ENCODE data around the gene RNF144A.

The RNF144A gene

DNA sequence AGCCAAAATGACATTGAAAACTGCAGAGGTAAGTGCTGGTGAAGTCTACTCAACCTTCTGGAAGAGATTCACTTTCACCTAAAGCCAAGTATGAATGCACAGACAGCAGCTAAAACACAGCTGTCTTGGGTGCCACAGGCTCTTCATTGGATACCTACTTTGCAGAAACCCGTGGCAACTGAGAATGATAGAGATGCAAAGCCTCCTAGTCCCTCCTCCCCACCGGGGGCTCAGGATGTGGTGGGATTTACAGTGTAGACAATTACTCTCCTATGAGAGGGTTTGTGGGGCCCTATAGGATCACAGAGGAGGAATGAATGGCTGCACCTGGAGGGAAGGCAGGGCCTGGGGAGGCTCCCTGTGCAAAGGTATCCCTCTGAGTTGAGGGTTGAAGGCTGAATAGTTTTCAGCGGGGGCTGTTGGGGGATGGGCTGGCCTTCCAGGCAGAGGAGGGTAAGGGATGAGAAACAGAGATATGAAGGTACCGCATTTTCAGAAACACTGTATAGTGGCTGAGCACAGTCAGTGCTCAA is 131.6 kb downstream of the RNF144A start:
- DNase-seq, result no peak

DNA sequence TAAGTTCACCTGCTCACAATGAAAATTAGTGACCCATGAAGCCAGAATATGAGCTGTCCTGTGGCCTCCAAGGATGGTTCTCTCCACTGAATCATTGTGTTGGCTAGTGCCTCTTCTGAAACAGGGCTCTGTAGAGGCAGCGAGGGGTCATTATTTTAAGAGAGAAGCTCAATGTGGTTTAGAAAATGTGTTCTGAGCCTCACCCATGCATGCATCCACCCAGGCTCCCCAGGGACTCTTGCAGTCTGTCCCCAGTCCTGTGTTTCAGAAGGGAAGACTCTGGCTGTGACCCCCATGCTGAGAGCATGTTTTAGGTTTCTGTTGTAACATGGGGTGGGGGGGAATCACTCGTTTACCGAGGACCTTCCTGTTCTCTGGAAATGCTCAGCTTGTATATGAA is 135.2 kb downstream of the RNF144A start:
- no peak for DNase-seq

DNA sequence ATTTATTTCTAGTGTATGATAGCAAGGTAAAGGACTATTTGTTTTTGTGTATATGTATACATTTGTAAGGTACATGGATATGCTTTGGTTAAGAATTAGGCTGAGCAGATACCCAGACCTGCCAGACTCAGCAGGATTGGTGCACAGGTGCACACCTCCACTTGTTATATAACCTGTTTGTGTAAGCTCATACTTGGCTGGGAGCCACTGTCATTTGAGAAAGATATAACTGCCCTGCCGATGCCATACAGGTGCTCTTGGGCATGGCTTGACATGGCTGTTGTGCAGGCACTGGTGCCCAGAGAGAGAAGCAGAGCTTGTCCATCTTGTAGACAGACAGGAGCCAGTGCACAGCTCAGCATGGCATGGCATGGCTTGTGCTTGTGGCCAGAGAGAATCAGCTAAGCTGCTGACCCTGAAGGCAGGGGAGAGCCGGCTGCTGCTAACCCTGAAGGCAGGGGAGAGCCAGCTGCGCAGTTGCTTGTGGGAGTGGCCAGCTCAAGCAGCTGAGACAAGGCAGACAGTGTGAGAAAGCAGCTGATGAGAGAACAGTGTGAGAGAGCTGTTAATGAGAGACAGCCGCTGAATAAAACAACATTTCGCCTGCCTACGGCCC is 136.5 kb downstream of the RNF144A start:
- DNase-seq, result peak; percentile 57

DNA sequence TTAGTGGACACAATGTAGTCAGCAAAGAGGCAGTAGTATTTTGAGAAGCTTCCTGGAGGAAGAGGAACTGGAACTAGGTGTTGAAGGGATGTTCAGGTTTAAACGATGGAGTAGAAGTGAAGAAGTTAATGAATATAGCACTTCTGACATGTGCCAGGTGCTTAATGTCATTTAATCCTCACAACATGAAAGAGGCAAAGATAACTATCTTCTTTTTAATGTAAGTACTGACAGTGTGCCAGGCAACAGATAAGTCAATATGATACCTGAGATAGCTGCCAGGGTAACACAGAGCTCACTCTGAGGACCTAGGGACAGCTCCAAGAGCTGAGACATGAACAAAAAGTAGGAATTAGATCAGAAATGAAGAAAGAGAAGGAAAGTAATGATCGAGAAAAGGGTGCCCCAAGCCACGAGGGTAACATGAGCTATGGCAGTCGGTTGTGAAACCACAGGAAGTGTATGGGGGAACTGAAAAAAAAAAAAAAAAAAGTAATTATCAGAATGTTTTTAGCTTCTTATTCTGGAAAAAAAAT is 140.7 kb downstream of the RNF144A start:
- no peak for DNase-seq

DNA sequence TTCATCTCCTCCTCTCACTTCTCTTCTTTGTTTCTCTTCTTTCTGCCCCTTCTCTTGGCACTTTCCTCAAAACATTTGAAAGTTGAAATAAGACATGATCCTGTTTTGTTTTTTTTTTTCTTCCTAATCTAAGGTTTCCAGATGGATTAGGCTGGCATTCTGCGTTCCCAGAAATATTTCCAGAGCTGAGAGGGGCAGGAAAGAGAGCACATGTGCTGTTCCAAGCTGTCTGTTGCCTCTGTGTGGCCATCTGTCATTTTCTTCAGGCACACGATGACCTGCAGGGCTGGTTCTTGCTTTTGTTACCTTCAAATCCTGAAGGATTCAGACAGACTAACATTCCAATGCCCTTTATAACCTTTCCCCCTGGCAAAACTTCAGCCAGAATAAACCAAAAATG is 142.9 kb downstream of the RNF144A start:
- no peak for DNase-seq

DNA sequence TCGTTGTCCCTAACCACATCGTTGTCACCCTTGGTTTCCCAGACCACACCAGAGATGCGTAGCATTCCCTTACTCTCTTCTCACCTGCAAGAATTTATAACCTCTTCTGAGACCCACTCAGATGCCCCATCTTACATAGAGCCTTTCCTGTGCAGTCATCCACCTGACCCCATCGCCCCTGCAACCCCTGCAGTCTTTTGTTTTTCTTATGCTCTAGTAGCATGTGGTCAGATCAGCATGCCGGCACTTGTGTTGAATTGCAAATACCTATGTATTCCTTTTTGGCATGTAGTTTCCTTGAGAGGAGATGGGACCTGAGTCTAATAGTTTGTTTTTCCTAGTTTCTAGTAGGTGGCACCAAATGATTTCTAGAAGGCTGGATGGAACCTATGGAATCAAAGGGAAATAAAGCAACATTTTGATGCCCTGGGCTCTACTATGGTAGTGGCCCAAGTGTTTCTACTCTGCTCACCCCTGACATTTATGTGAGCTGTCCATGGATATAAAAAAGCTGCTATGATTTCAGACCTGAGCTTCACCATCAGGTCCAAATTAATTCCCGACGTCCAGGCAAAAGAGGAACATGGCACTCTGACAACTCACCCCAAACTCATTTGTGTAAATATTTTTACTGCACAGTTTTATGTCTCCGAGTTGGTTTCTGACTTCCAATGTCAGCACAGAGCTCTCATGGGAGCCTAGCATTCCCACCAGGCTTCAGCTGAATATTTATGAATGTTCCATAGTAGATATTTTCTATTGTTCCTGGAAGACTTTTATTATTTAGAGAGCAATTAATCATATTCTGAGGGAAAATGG is 143.6 kb downstream of the RNF144A start:
- no peak for DNase-seq

DNA sequence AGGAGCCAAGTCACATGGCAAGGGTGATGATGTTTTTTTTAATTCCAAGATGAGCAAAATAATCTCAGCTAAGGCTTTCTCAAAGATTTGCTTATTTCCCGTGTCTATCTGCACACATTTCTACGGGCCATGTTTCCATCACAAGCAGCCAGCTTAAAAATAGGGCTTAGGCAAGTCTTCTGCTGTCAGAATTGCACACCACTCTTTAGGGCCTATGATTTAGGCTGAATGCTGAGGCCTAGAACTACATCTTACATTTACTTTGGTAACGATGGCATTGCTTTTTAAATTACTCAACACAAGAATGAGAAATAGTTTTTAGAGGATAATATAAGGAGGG is 144.2 kb downstream of the RNF144A start:
- DNase-seq, result no peak

DNA sequence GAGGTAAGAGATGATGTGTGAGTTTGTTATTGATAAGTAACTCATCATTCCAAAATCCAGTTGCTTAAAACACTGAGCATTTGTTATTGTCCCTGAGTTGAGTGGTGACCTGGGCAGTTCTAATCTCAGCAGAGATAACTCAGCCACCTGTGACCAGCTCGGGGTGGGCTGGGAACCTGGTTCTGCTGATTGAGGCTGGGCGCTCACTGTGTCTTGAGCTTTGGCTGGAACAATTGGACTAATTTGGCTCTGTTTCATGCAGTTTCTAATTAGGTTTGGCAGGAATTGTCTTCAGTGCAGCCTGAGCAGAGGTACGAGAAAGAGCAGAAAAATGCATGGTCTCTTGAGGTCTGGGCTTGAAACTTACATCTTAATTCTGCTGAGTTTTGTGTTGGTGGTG is 144.7 kb downstream of the RNF144A start:
- no peak for DNase-seq

DNA sequence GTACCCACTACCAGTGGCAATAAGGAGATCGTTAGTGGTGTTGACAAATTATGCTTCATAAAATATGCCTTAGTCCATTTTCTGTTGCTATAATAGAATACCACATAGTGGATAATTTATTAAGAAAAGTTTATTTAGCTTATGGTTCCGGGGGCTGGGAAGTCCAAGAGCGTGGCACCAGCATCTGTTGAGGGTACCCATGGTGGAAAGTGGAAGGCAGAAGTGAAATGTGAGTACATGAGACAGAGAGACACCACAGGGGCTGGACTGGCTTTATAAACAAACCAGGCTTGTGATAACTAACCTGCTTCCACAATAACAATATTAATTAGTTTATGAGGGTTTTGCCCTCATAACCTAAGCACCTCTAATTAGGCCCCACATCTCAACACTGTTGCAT is 146.6 kb downstream of the RNF144A start:
- no peak for DNase-seq

DNA sequence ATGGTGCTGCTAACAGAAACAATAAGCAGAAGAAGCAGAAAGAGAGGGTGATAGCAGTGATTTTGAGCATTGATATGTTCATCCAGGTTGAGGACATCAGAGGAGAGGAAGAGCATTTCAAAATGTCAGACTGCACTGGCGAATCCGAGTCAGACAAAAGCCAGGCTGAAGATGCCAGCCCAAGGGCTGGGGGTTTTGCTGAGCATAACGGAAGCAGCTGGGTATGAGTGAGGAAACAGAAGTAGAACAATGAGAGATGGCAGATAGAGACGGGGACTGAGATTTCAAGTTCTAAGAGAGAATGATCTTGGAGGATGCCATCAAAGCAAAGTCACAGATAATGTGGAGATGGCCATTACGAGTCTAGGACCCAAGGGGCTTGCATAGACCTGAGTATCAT is 151.2 kb downstream of the RNF144A start:
- DNase-seq, result no peak

DNA sequence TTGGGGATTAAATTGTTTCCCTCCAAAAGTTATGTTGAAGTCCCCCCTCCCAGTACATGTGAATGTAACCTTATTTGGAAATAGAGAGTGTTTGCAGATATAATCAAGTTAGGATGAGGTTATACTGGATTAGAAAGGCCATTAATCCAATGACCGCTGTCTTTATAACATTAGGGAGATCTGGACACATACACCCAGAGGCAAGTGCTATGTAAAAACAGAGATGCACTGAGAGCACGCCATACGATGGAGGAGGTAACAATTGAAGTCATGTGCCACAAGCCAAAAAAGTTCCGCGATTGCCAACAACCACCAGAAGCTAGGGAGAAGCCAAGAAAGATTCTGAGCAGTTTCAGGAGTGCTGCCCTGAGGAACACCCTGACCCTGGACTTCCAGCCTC is 153.3 kb downstream of the RNF144A start:
- DNase-seq, result no peak

DNA sequence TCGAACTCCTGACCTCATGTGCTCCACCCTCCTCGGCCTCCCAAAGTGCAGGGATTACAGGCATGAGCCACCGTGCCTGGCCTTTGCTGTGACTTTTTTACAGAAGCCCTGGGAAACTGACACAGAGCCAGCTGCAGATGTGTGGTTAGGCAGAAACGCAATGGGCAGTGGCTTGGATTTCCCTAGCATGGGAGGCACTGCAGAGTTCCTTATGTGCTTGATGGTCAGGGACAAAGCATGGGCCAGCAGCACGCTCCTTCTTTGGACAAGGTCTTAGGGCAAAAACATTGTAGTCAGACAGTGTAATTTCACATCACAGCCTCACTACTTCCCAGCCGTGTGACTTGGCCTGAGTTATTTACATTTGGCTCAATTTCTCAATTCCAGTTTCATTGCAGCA is 153.9 kb downstream of the RNF144A start:
- no peak for DNase-seq

DNA sequence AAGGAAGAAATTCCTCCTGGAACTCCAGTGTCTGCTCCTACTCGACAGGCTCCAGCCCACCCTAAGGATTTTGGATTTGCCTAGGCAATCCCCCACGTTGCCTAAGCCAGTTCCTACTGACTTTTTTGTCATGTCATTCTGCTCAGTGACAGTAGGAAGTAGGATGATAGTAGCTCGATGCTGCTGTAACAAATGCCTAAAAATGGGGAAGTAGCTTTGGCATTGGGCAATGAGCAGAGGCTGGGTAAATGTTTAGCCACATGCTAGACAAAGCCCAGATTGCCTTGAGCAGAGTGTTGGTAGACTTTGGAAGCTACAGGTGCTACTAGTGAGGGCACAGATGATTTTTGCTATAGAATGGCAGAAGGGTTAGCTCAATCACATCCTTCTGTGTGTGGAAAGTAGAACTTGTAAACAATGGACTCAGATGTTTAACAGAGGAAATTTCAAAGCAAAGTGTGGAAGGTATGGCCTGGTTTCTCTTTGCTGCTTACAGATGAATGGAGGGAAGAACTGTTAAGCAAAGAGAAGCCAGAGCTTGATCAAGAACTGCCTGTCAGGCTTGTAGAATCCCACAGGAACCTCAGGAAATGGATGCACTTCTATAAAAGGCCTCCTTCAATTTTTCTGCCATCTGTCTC is 154.8 kb downstream of the RNF144A start:
- DNase-seq, result no peak

DNA sequence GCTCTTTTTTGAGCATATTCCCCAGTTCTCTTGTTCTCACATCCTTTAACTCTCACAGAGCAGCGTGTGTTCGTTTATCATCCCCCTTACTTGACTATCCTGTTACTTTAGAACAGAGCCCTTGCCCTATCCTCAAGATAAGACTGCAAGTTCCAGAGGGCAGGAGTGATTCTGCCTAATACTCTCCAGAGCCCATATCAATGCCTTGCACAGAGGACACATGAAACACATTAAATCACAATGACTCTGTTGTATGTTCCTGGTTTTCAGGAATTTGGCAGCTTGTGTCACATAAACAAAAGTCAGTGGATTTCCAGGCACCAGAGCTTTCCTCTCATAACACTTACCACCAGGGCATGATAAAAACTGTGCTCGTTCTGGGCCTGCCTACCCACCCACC is 156.7 kb downstream of the RNF144A start:
- no peak for DNase-seq

DNA sequence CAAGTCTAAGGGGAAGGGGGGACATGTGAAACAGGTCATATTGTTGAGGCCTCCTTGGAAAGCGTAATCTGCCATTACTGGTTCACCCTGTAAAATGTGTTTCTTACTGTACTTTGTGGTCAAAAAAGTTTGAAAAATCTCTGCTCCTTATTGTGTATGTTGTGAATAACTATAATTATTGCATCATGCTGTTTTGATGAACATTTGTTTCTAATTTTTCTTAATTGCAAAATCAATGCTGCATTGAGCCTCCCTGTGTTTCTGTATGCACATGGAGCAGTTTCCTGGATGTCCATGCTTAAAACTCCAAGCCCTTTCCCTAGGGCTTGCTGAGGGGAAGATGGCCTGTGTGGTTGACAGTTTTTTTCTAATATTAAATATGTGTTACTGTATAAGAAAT is 158.6 kb downstream of the RNF144A start:
- DNase-seq, result no peak

DNA sequence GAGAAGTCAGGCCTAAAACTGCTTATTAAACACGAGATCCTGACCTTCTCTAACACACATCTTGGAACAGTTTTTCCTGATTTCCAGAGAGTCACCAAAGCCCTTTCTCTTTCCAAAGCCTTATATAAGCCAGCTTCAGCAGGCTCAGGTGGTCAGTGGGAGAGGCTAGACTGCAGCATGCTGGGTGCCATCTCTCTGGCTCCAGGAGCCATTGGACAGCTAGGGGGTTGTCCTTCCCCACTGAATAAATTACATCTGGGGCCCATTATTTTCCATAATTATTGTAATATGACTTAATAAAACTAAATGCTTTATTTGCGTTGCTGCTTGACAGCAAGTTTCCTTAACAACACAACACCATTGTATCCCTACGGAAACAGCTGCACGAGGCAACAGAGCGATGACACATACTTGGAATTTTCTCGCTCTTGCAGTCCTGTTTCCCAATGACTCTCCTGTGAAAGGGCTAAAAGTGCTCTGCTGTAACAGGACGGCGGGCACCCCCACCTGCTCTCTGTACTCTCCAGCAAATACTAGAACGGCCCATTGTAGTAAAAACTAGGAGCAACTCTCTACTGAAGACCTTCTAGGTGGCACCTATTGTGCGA is 160.6 kb downstream of the RNF144A start:
- no peak for DNase-seq

DNA sequence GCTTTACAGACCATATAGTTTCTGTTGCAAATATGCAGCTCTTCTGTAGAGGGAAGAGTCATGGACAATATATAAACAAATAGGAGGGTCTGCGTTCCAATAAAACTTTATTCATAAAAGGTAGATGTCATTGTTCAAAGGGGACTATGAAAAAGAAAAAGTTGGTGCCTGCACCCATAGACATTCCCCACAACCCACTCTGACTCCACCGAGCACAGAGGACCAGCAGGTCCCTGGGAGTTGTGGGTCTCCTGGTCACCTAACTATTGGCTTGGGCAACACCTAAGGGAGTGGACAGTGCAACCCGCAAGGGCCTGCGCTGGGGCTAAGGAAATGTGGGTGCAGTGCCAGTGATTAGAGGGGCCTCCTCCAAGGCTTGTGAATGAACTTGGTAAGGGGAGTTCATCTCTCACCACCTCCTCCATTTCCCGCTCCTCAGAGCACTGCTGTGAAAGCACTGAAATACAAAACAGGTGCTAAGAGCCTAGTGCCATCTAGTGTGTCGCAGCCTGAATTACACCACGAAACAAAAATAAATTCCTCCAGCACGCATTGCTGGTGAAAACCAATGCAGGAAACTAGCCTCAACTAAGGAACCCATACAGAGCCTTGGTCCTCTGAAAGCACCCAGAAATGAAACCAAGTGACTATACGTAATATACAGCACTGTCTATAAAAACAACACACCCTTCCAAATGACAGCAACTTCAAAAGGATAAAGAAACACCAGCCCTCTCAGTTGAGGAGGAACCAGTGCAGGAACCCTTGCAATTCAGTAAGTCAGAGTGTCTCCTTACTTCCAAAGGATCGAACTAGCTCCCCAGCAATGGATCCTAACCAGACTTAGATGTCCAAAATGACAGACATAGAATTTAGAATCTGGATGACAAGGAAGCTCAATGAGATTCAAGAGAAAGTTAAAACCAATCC is 166.6 kb downstream of the RNF144A start:
- peak; percentile 17 for DNase-seq

DNA sequence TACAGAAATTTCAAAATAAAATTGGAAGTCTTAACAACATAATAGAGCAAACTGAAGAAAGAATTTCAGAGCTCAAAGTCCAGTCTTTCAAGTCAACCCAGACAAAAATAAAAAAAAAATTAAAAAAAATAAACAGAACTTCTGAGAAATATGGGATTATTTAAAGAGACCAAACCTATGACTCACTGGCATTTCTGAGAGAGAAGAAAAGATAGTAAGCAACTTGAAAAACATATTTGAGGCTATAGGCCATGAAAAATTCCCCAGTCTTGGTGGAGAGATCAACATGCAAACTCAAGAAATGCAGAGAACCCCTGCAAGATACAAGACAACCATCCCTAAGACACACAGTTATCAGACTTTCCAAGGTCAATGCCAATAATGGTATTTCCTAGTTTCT is 167.4 kb downstream of the RNF144A start:
- no peak for DNase-seq

DNA sequence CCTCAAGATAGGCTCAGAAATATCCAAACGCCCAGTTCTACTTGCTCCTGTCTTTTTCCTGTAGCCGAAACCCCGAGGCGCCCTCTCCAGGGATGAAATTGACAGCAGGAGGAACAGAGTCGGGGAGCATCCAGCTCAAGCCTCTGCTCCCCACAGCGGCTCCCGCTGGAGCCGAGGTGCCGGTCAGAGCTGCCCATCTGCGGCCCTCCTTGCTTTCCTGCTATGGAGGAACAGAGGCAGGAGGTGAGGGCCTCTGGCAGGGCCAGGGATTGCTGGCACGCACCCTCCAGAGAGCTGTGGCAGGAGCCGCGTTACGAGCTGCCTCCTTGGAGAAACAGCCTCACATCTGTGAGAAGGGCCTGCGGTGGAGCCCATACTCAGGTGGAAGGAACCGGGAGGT is 172.1 kb downstream of the RNF144A start:
- no peak for DNase-seq

DNA sequence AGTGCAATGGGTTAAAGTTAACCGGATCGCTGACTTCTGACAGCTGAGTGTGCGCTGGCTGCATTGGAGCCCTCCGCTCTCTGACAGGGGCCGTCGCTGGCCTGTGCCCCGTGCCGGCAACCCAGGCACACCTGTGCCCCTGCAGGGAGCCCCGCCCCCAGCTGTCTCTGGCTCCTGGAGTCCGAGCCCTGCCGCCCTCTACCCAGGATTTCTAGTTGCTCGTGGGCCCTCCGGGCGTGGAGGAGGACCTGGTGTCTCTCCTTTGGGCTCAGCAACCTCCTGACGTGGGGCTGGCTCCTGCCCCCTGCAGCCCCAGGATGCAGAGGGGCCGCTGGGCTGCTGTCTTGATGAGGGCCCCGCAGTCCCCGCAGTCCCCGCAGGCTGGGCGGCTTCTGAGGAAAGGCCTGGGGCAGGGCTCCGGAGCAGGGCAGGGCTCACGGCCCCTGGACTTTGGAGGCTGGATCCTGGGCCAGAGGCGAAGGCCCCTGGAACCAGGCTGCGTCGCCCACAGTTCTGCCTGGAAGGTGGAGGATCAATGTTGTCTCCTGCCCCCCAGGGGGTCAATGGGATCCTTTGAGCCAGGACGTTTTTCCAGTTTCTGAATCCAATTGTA is 172.8 kb downstream of the RNF144A start:
- DNase-seq, result no peak

DNA sequence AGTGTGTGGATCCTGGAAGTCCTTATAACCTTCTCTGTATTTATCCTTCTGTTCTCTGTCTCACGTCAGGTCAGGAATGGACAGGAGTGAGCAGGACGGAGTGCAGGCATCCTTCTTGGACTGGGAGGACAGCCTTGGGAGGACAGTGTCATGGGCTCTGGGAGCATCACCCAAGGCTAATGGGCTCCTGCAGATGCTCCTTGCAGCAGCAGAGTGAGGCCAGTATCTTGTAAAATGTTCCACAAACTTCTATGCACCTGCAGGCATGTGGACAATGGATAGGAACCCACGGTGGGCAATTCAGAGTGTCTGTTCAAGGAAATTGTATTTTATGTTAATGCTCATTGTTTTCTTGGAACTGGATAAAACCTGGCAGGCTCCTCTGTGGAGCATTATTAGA is 176.2 kb downstream of the RNF144A start:
- no peak for DNase-seq

Measured in NCI-H526 treated with DMSO at 0.1 percent for 48 hours (cell line).